Astrocyte (in vitro differentiated cells and primary cell): ENCODE measurements around the gene PURB.
"Not testable (repeated sequence)": the region's sequence is repeated elsewhere in the genome, so short reads cannot be mapped to it uniquely, and the experiment has no call there.

Experiments used
- EZH2 ChIP-seq: IDR thresholded peaks from 2 replicates; pipeline ENCODE4 v1.6.1; 2012; ENCODE audit warnings: mild to moderate bottlenecking, low read length, inconsistent platforms; ENCODE audit not compliant: insufficient read depth
- TF ChIP-seq, protein P1 (sequence below): IDR thresholded peaks from 2 replicates; pipeline ENCODE4 v1.5.1; 2011; ENCODE audit warnings: low read depth, mild to moderate bottlenecking, inconsistent platforms, low read length, moderate library complexity; ENCODE audit not compliant: insufficient read depth

DNA sequence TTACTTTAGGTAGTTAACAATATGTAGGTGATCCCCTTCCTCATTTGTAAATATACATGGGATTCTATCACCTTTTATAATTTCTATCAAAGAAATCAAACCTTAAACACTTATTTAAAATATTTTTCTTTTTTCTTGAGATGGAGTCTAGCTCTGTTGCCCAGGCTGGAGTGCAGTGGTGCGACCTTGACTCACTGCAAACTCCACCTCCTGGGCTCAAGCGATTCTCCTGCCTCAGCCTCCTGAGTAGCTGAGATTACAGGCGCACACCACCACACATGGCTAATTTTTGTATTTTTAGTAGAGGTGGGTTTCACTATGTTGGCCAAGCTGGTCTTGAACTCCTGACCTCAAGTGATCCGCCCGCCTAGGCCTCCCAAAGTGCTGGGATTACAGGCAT lies 41.9 kb downstream of the PURB start:
- TF ChIP-seq, protein P1, sequence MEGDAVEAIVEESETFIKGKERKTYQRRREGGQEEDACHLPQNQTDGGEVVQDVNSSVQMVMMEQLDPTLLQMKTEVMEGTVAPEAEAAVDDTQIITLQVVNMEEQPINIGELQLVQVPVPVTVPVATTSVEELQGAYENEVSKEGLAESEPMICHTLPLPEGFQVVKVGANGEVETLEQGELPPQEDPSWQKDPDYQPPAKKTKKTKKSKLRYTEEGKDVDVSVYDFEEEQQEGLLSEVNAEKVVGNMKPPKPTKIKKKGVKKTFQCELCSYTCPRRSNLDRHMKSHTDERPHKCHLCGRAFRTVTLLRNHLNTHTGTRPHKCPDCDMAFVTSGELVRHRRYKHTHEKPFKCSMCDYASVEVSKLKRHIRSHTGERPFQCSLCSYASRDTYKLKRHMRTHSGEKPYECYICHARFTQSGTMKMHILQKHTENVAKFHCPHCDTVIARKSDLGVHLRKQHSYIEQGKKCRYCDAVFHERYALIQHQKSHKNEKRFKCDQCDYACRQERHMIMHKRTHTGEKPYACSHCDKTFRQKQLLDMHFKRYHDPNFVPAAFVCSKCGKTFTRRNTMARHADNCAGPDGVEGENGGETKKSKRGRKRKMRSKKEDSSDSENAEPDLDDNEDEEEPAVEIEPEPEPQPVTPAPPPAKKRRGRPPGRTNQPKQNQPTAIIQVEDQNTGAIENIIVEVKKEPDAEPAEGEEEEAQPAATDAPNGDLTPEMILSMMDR, result not testable (repeated sequence)
- TF ChIP-seq EZH2, result not testable (repeated sequence)
